WTC11 (cell line): Measurements from ENCODE around the gene ANKRD53.

ENCODE experiments used
- CREB1 ChIP-seq: sonication (generic); formaldehyde crosslinking; IDR thresholded peaks from 2 replicates; pipeline ENCODE4 v1.8.0; 2023; ENCODE audit warnings: mild to moderate bottlenecking, missing genetic modification reagents
- GABPB1 ChIP-seq: sonication (generic); formaldehyde crosslinking; IDR thresholded peaks from 2 replicates; pipeline ENCODE4 v1.8.1; 2023; ENCODE audit warnings: mild to moderate bottlenecking, missing genetic modification reagents
- GTF2I ChIP-seq: fragments of 250-450 bp; sonication (Bioruptor Pico); conservative IDR thresholded peaks from 2 replicates; pipeline ENCODE4 v1.4.0; 2021; ENCODE audit warnings: mild to moderate bottlenecking

DNA sequence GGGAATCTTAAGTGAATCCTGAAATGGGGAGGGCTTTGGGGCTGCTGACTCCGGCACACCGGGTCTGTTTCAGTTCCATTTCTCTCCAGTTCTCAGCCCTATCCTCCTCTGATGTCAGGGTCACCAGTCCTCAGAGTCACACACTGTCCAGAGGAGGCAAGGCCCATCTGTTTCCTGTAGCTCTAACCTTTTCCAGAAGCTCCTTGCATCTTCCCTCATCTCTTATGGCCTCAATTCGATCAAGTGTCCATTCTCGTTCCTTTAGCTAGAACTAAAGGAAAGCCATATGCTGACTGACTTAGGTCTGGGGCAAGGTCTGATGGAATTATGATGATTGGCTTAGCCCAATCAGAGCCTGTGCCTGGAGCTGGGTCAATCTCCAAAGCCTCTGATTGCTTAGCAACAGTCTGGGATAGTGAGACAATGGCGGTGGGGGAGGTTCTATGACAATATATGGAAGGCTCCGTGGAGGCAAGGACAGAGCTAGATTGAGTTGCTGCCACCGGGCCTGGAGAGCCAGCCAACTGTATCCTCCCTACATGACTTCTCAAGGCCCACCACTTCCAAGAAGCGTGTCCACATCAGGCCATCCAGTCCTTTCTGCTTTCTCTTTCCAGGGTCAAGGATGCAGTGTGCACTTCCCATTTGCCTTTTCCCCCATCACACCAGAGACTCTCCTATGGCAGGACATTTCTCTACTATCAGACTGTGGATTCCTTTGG, 5.2 kb downstream of the ANKRD53 start:
- no peak for TF ChIP-seq GTF2I (CRISPR knock-in tag)
- no peak for TF ChIP-seq CREB1 (CRISPR knock-in tag)
- TF ChIP-seq GABPB1 (CRISPR knock-in tag) = no peak
